IMR-90 (cell line): Measurements from ENCODE around the gene FAF2. TPM values are rescaled to one million over a fixed set of nuclear protein-coding genes. Genes with fewer than 3 reads are reported as not detected.

Experiments used
- ATAC-seq: fragments of 200-7000 bp; cut with Tn5 transposase; 2 replicates; pipeline ENCODE4 v1.9.1; 2020; ENCODE audit warnings: low read depth, mild to moderate bottlenecking, moderate library complexity
- BruUV-seq: library from RNA; stranded (reverse); fragments of 400-500 nt; replicated peaks from 2 replicates; lab custom pipeline; 2021; lab: Mats Ljungman, UMichigan
- CTCF ChIA-PET: fragments of 300-600 bp; formaldehyde crosslinking; extraction: SDS; loops from one replicate; lab custom pipeline; 2021; ENCODE audit warnings: antibody characterized with exemption; lab: Yijun Ruan, JAX
- POLR2A ChIA-PET: fragments of 300-600 bp; sonication (Branson Sonifier 250); formaldehyde crosslinking; loops from one replicate; lab custom pipeline; 2022; ENCODE audit warnings: antibody characterized with exemption; ENCODE audit not compliant: unreplicated experiment; lab: Charles Lee
- DNase-seq: peaks from one replicate; pipeline ENCODE4 v3.0.0; 2013
- H2AFZ ChIP-seq: replicated peaks from 2 replicates; pipeline ENCODE3; 2013; ENCODE audit warnings: low read length, mild to moderate bottlenecking; ENCODE audit not compliant: poor library complexity
- H2AK5ac ChIP-seq: 2 replicates; pipeline ENCODE4 v1.6.1; 2013; ENCODE audit warnings: low read depth, low read length, inconsistent platforms
- H2AK9ac ChIP-seq: replicated peaks from 2 replicates; pipeline ENCODE3; 2013; ENCODE audit warnings: mild to moderate bottlenecking, low read depth, low read length, moderate library complexity; ENCODE audit not compliant: poor library complexity
- H2BK120ac ChIP-seq: 2 replicates; pipeline ENCODE4 v1.6.1; 2013; ENCODE audit warnings: low read depth, low read length, inconsistent platforms
- H2BK15ac ChIP-seq: 3 replicates; pipeline ENCODE4 v1.6.1; 2013; ENCODE audit warnings: low read depth, low read length, inconsistent platforms
- H2BK20ac ChIP-seq: 2 replicates; pipeline ENCODE4 v1.6.1; 2013; ENCODE audit warnings: low read depth, mild to moderate bottlenecking, inconsistent platforms, low read length, moderate library complexity
- H2BK5ac ChIP-seq: 2 replicates; pipeline ENCODE4 v1.6.1; 2013; ENCODE audit warnings: mild to moderate bottlenecking, low read depth, low read length, inconsistent platforms; ENCODE audit not compliant: poor library complexity, severe bottlenecking
- H3K14ac ChIP-seq: replicated peaks from 2 replicates; pipeline ENCODE4 v1.6.1; 2013; ENCODE audit warnings: low read depth, low read length, inconsistent platforms
- H3K18ac ChIP-seq: 2 replicates; pipeline ENCODE4 v1.6.1; 2013; ENCODE audit warnings: low read depth, low read length, control low read depth
- H3K23ac ChIP-seq: 2 replicates; pipeline ENCODE4 v1.6.1; 2013; ENCODE audit warnings: low read depth, low read length, inconsistent platforms
- H3K27ac ChIP-seq: 2 replicates; pipeline ENCODE4 v1.5.1; 2013; ENCODE audit warnings: mild to moderate bottlenecking, control low read depth, low read length; ENCODE audit not compliant: insufficient read depth
- H3K27me3 ChIP-seq: 2 replicates; pipeline ENCODE4 v1.6.1; 2013; ENCODE audit warnings: low read length; ENCODE audit not compliant: control insufficient read depth, insufficient read depth
- H3K36me3 ChIP-seq: 2 replicates; pipeline ENCODE4 v1.6.1; 2013; ENCODE audit warnings: low read length, mixed read lengths; ENCODE audit not compliant: control insufficient read depth, insufficient read depth
- H3K4ac ChIP-seq: 2 replicates; pipeline ENCODE4 v1.6.1; 2013; ENCODE audit warnings: low read depth, low read length, inconsistent platforms
- H3K4me1 ChIP-seq: 2 replicates; pipeline ENCODE4 v1.6.1; 2013; ENCODE audit warnings: low read length, mixed read lengths; ENCODE audit not compliant: control insufficient read depth, insufficient read depth
- H3K4me2 ChIP-seq: 2 replicates; pipeline ENCODE4 v1.6.1; 2013; ENCODE audit warnings: low read depth, mild to moderate bottlenecking, control low read depth, low read length, moderate library complexity
- H3K4me3 ChIP-seq: 2 replicates; pipeline ENCODE4 v1.5.1; 2013; ENCODE audit warnings: low read depth, mild to moderate bottlenecking, control low read depth, low read length, moderate library complexity; ENCODE audit not compliant: insufficient read depth
- H3K56ac ChIP-seq: 2 replicates; pipeline ENCODE4 v1.6.1; 2013; ENCODE audit warnings: low read length, inconsistent platforms; ENCODE audit not compliant: insufficient read depth; ENCODE audit errors: extremely low read depth
- H3K79me1 ChIP-seq, 2 experiments: 2 replicates each; pipeline ENCODE4 v1.6.1; 2013; ENCODE audit warnings: low read length in 2 of 2, inconsistent platforms in 1 of 2, low read depth in 1 of 2
- H3K9ac ChIP-seq: 2 replicates; pipeline ENCODE4 v1.6.1; 2013; ENCODE audit warnings: low read depth, low read length, control low read depth
- H3K9me1 ChIP-seq: 2 replicates; pipeline ENCODE4 v1.6.1; 2013; ENCODE audit warnings: low read length, inconsistent platforms; ENCODE audit not compliant: insufficient read depth
- H3K9me3 ChIP-seq: 2 replicates; pipeline ENCODE4 v1.6.1; 2013; ENCODE audit warnings: low read length; ENCODE audit not compliant: control insufficient read depth, insufficient read depth
- H4K20me1 ChIP-seq: 2 replicates; pipeline ENCODE4 v1.6.1; 2013; ENCODE audit warnings: low read length, inconsistent platforms; ENCODE audit not compliant: insufficient read depth
- H4K5ac ChIP-seq: 2 replicates; pipeline ENCODE4 v1.6.1; 2013; ENCODE audit warnings: mild to moderate bottlenecking, low read depth, low read length, control low read depth
- H4K8ac ChIP-seq, 2 experiments: 2 replicates each; pipeline ENCODE4 v1.6.1; 2013; ENCODE audit warnings: low read depth in 2 of 2, low read length in 2 of 2, control low read depth in 1 of 2, inconsistent platforms in 1 of 2
- H4K91ac ChIP-seq: 2 replicates; pipeline ENCODE4 v1.6.1; 2013; ENCODE audit warnings: low read depth, low read length, inconsistent platforms; ENCODE audit not compliant: insufficient read depth
- MAFK ChIP-seq: IDR thresholded peaks from 2 replicates; pipeline ENCODE4 v1.6.1; 2012; ENCODE audit warnings: low read depth, low read length, improper control_type of control experiment
- MXI1 ChIP-seq: IDR thresholded peaks from 2 replicates; pipeline ENCODE4 v1.6.1; 2012; ENCODE audit warnings: low read depth, mild to moderate bottlenecking, low read length, moderate library complexity, borderline replicate concordance
- WGBS, 2 experiments: methylation state at CpG; one replicate each; pipeline versions ENCODE4 v1.1.5 to v1.1.7; 2013; ENCODE audit warnings: missing lambda C conversion rate in 2 of 2; ENCODE audit not compliant: insufficient read length in 1 of 2; ENCODE audit errors: extremely low coverage in 2 of 2; 5-methylcytosine and 5-hydroxymethylcytosine counted together
- dilution Hi-C: fragments of 300-500 bp; cut with HindIII; formaldehyde crosslinking; loops from one replicate; pipeline ENCODE4 v1.14.3; 2018; ENCODE audit warnings: low sequenced_read_pairs; ENCODE audit not compliant: unreplicated experiment
- in situ Hi-C: fragments of 300-500 bp; cut with MboI; formaldehyde crosslinking; loops from 3 replicates; pipeline ENCODE4 v1.14.3; 2019; ENCODE audit warnings: low sequenced_read_pairs, inconsistent platforms, mixed read lengths
- intact Hi-C: fragments of 100-400 bp; cut with micrococcal nuclease; formaldehyde crosslinking; loops from 2 replicates; pipeline ENCODE4 v1.10.0; 2022
- polyA plus RNA-seq, 3 experiments: library from polyadenylated mRNA; depleted of rRNA; stranded (reverse); fragments of >200 nt; gene quantifications; 2 replicates each; pipeline ENCODE4 v1.2.3, GENCODE V29; 2012; ENCODE audit warnings: low replicate concordance in 1 of 3
- total RNA-seq: library from RNA; depleted of rRNA; stranded (reverse); fragments of >200 nt; gene quantifications from 2 replicates; pipeline ENCODE4 v1.2.3, GENCODE V29; 2012

The FAF2 gene
- total and polyA plus RNA-seq, 2 of the 4 experiments (the other 2 are of a cell fraction): 32.9 to 47.0 TPM

DNA sequence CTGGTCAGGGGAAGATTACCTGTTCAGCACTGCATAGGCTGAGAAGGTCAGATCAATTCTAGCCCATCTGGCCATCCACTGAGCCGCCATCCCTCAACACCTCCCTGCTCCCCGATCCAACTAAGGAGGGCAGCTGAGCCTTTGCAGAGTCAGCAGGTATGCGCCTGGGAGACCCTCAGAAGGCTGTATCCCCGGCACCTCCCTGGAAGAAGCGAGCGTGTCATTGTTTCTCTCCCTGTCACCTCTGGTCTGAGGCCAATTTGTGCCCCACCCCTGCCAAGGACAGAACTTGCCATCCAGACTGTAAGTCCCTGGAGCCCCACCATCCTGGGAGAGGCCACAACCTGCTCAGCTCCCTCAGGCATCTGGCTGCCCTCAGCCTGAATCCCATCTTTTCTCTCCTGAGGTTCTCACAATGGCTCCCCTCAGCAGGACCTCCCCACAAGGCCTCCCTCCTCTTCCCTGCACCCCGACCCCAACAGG, 34.4 kb upstream of the FAF2 start:
- H2BK120ac ChIP-seq: no peak overlapping the region
- H4K20me1 ChIP-seq: peaks cover 45% of the 10 kb centered on the region
- no peak overlapping the region; the same call in 1 of the 2 replicates for H4K91ac ChIP-seq
- H2AK9ac ChIP-seq: no peak overlapping the region
- WGBS, 2 experiments: 93% methylated on average over 5 of the region's 7 CpGs; no CpG with 5 or more reads in 1 of the 2 experiments
- DNase-seq (no peak), ATAC-seq (no peak)
- no TSS peak for BruUV-seq
- no peak overlapping the region for H2AK5ac ChIP-seq
- H3K18ac ChIP-seq: no peak overlapping the region
- peaks cover 6% of the 10 kb centered on the region for H3K36me3 ChIP-seq
- no peak overlapping the region for H3K4me3 ChIP-seq
- no peaks in the 10 kb centered on the region for H3K9me3 ChIP-seq
- H3K56ac ChIP-seq: no peak overlapping the region
- H2AFZ ChIP-seq: peak overlapping the region; percentile 29
- H3K9me1 ChIP-seq: peaks cover 16% of the 10 kb centered on the region
- H3K23ac ChIP-seq: peak overlapping the region; percentile 53; the same call in 1 of the 2 replicates
- H3K79me1 ChIP-seq: peaks cover 27 to 59% of the 10 kb centered on the region in 2 experiments
- H2BK20ac ChIP-seq: no peak overlapping the region
- no peak overlapping the region for H4K8ac ChIP-seq
- no peak overlapping the region for H2BK5ac ChIP-seq
- POLR2A ChIA-PET: no interaction called here
- dilution Hi-C loops: no loop called here
- no peak overlapping the region for H4K5ac ChIP-seq
- no peak overlapping the region for H3K14ac ChIP-seq
- H3K9ac ChIP-seq: no peak overlapping the region; the same call in 1 of the 2 replicates
- CTCF ChIA-PET: no interaction called here
- no peak overlapping the region for H3K4me2 ChIP-seq
- peak; percentile 18; the same call in 1 of the 2 replicates for TF ChIP-seq MAFK
- TF ChIP-seq MXI1: no peak
- in situ Hi-C loops: no loop called here
- peaks cover 11% of the 10 kb centered on the region for H3K4me1 ChIP-seq
- H2BK15ac ChIP-seq: no peak overlapping the region
- no peak overlapping the region for H3K27ac ChIP-seq
- H3K27me3 ChIP-seq: no peaks in the 10 kb centered on the region
- no peak overlapping the region for H3K4ac ChIP-seq
- intact Hi-C loops: loop anchor here (10.0 kb wide), 1 partner anchor 231 kb away; the partner anchor contains the start of gene TSPAN17
